GM13976 (cell line): Measurements from ENCODE around the gene CDKL5.

Source experiments
- DNase-seq: peaks from one replicate; pipeline ENCODE4 v3.0.0; 2012; ENCODE audit warnings: low spot score
- CTCF ChIP-seq: IDR thresholded peaks from 2 replicates; pipeline ENCODE4 v1.5.1; 2012; ENCODE audit warnings: borderline replicate concordance, mild to moderate bottlenecking; ENCODE audit not compliant: insufficient read depth; ENCODE audit errors: extremely low read depth, missing control alignments, control extremely low read depth
- in situ Hi-C: fragments of 300-500 bp; cut with MboI; formaldehyde crosslinking; loops from one replicate; pipeline ENCODE4 v1.12.0; 2022; ENCODE audit warnings: low sequenced_read_pairs, mixed read lengths, inconsistent platforms; ENCODE audit not compliant: unreplicated experiment

Gene CDKL5

GRCh38 chrX:18598413-18598812 is 173.0 kb downstream of the CDKL5 start:
- DNase-seq, result no peak
- no peak for TF ChIP-seq CTCF
- in situ Hi-C loops, result no loop called here

GRCh38 chrX:18607966-18608365 is 182.6 kb downstream of the CDKL5 start:
- in situ Hi-C loops, result no loop called here
- no peak for DNase-seq
- no peak for TF ChIP-seq CTCF

GRCh38 chrX:18613930-18614639 is 188.7 kb downstream of the CDKL5 start:
- TF ChIP-seq CTCF, result no peak
- in situ Hi-C loops, result no loop called here
- DNase-seq, result no peak

- DNase-seq, result no peak
- no peak for TF ChIP-seq CTCF
- in situ Hi-C loops, result no loop called here
Measured at GRCh38 chrX:18616688-18617406, 191.4 kb downstream of the CDKL5 start.

- DNase-seq, result no peak
- no peak for TF ChIP-seq CTCF
- in situ Hi-C loops, result no loop called here
Measured at GRCh38 chrX:18617407-18617750, 192.0 kb downstream of the CDKL5 start.

GRCh38 chrX:18619288-18619687 is 193.9 kb downstream of the CDKL5 start:
- no peak for DNase-seq
- no peak for TF ChIP-seq CTCF
- in situ Hi-C loops, result no loop called here
